ENCODE results near the gene DMD.

DMD gene

GRCh38 chrX:31228415-31228832 is 1982.9 kb downstream of the DMD start:
- no peak overlapping the region for H4K91ac ChIP-seq (ENCODE audit: low read depth, low read length)
- H2AFZ ChIP-seq (ENCODE audit: insufficient read depth, low read length, poor library complexity): no peak overlapping the region
- no peaks in the 10 kb centered on the region for H3K79me2 ChIP-seq (ENCODE audit: control insufficient read depth, insufficient read depth, low read length, poor library complexity)
- no peak overlapping the region for H4K12ac ChIP-seq (ENCODE audit: low read depth, low read length)
- no peak overlapping the region for H3K27ac ChIP-seq (ENCODE audit: low read depth, low read length)
- H3K4ac ChIP-seq (ENCODE audit: low read depth, low read length): no peak overlapping the region
- peaks cover 0 to 2% of the 10 kb centered on the region in 2 experiments for H3K4me1 ChIP-seq (ENCODE audit: control insufficient read depth in 1 of 2, insufficient read depth in 2 of 2, low read length in 2 of 2)
- H3K27me3 ChIP-seq (ENCODE audit: insufficient read depth, low read length): no peaks in the 10 kb centered on the region
- H3K14ac ChIP-seq (ENCODE audit: low read length): no peak overlapping the region
- peak in 1 of 2 donors; percentile 45 for DNase-seq
- no peaks in the 10 kb centered on the region for H3K9me3 ChIP-seq (ENCODE audit: insufficient read depth, low read depth, low read length)
- no peak overlapping the region for H4K8ac ChIP-seq (ENCODE audit: low read depth, low read length)
- no peak overlapping the region for H2BK5ac ChIP-seq (ENCODE audit: low read depth, low read length, poor library complexity)
- no peaks in the 10 kb centered on the region for H3K79me1 ChIP-seq (ENCODE audit: low read length)
- H2BK120ac ChIP-seq (ENCODE audit: insufficient read depth, low read length, poor library complexity): no peak overlapping the region
- no peak overlapping the region for H3K18ac ChIP-seq (ENCODE audit: low read length)
- no peak overlapping the region for H3K23ac ChIP-seq (ENCODE audit: low read length)
- no peak overlapping the region for H3K4me3 ChIP-seq (ENCODE audit: low read depth, low read length)
- no peak overlapping the region for H2BK12ac ChIP-seq (ENCODE audit: low read length)
- no peaks in the 10 kb centered on the region for H3K36me3 ChIP-seq (ENCODE audit: control insufficient read depth in 1 of 2, insufficient read depth in 2 of 2, low read length in 2 of 2)
- no peak overlapping the region for H3K9ac ChIP-seq (ENCODE audit: low read length)
- H2AK5ac ChIP-seq (ENCODE audit: low read length): no peak overlapping the region
- no CpG with 5 or more reads among the region's 6 CpGs for WGBS (ENCODE audit: extremely low coverage, insufficient coverage, insufficient read length)
- H3K4me2 ChIP-seq (ENCODE audit: low read length): no peak overlapping the region

- Histone ChIP-seq H2BK120ac (ENCODE audit: insufficient read depth, low read length, poor library complexity) (no peak overlapping the region), H2BK12ac (ENCODE audit: low read length) (no peak overlapping the region), H4K91ac (ENCODE audit: low read depth, low read length) (no peak overlapping the region), H3K4me2 (ENCODE audit: low read length) (no peak overlapping the region), H3K27ac (ENCODE audit: low read depth, low read length) (no peak overlapping the region), H3K14ac (ENCODE audit: low read length) (no peak overlapping the region), H4K8ac (ENCODE audit: low read depth, low read length) (no peak overlapping the region), H3K23ac (ENCODE audit: low read length) (no peak overlapping the region), H2BK5ac (ENCODE audit: low read depth, low read length, poor library complexity) (no peak overlapping the region), H3K27me3 (ENCODE audit: insufficient read depth, low read length) (no peaks in the 10 kb centered on the region), H4K12ac (ENCODE audit: low read depth, low read length) (no peak overlapping the region), H3K9me3 (ENCODE audit: insufficient read depth, low read depth, low read length) (no peaks in the 10 kb centered on the region), H3K79me1 (ENCODE audit: low read length) (no peaks in the 10 kb centered on the region), H3K79me2 (ENCODE audit: control insufficient read depth, insufficient read depth, low read length, poor library complexity) (no peaks in the 10 kb centered on the region), H3K36me3 (ENCODE audit: control insufficient read depth in 1 of 2, insufficient read depth in 2 of 2, low read length in 2 of 2) (no peaks in the 10 kb centered on the region), H3K4me3 (ENCODE audit: low read depth, low read length) (no peak overlapping the region), H2AK5ac (ENCODE audit: low read length) (no peak overlapping the region), H3K18ac (ENCODE audit: low read length) (no peak overlapping the region), H3K4ac (ENCODE audit: low read depth, low read length) (no peak overlapping the region), H3K9ac (ENCODE audit: low read length) (no peak overlapping the region), H3K4me1 (ENCODE audit: control insufficient read depth in 1 of 2, insufficient read depth in 2 of 2, low read length in 2 of 2) (peaks cover 0 to 2% of the 10 kb centered on the region in 2 experiments), H2AFZ (ENCODE audit: insufficient read depth, low read length, poor library complexity) (no peak overlapping the region)
- DNase-seq: peak; percentile 42 to 71
- WGBS (ENCODE audit: extremely low coverage, insufficient coverage, insufficient read length): no CpG with 5 or more reads among the region's 2 CpGs
These were observed 1984.1 kb downstream of the DMD start for GRCh38 chrX:31227250-31227649.

GRCh38 chrX:31225819-31226218 is 1985.5 kb downstream of the DMD start:
- H3K36me3 ChIP-seq (ENCODE audit: control insufficient read depth in 1 of 2, insufficient read depth in 2 of 2, low read length in 2 of 2): no peaks in the 10 kb centered on the region
- no peak overlapping the region for H2AK5ac ChIP-seq (ENCODE audit: low read length)
- no peak overlapping the region for H3K14ac ChIP-seq (ENCODE audit: low read length)
- no peak overlapping the region for H2BK12ac ChIP-seq (ENCODE audit: low read length)
- H3K4me3 ChIP-seq (ENCODE audit: low read depth, low read length): no peak overlapping the region
- no CpG with 5 or more reads among the region's 2 CpGs for WGBS (ENCODE audit: extremely low coverage, insufficient coverage, insufficient read length)
- no peak overlapping the region for H4K12ac ChIP-seq (ENCODE audit: low read depth, low read length)
- H2BK5ac ChIP-seq (ENCODE audit: low read depth, low read length, poor library complexity): no peak overlapping the region
- no peak overlapping the region for H3K4ac ChIP-seq (ENCODE audit: low read depth, low read length)
- no peak overlapping the region for H4K91ac ChIP-seq (ENCODE audit: low read depth, low read length)
- H2AFZ ChIP-seq (ENCODE audit: insufficient read depth, low read length, poor library complexity): no peak overlapping the region
- H3K9me3 ChIP-seq (ENCODE audit: insufficient read depth, low read depth, low read length): no peaks in the 10 kb centered on the region
- DNase-seq: no peak
- no peak overlapping the region for H4K8ac ChIP-seq (ENCODE audit: low read depth, low read length)
- no peak overlapping the region for H3K23ac ChIP-seq (ENCODE audit: low read length)
- H3K27me3 ChIP-seq (ENCODE audit: insufficient read depth, low read length): no peaks in the 10 kb centered on the region
- H3K79me2 ChIP-seq (ENCODE audit: control insufficient read depth, insufficient read depth, low read length, poor library complexity): no peaks in the 10 kb centered on the region
- H3K9ac ChIP-seq (ENCODE audit: low read length): no peak overlapping the region
- H3K18ac ChIP-seq (ENCODE audit: low read length): no peak overlapping the region
- peaks cover 0 to 2% of the 10 kb centered on the region in 2 experiments for H3K4me1 ChIP-seq (ENCODE audit: control insufficient read depth in 1 of 2, insufficient read depth in 2 of 2, low read length in 2 of 2)
- H3K79me1 ChIP-seq (ENCODE audit: low read length): no peaks in the 10 kb centered on the region
- H3K27ac ChIP-seq (ENCODE audit: low read depth, low read length): no peak overlapping the region
- no peak overlapping the region for H2BK120ac ChIP-seq (ENCODE audit: insufficient read depth, low read length, poor library complexity)
- H3K4me2 ChIP-seq (ENCODE audit: low read length): no peak overlapping the region

- H3K23ac ChIP-seq (ENCODE audit: low read length): no peak overlapping the region
- no peaks in the 10 kb centered on the region for H3K27me3 ChIP-seq (ENCODE audit: insufficient read depth, low read length)
- no peak overlapping the region for H2BK12ac ChIP-seq (ENCODE audit: low read length)
- no peak overlapping the region for H2AFZ ChIP-seq (ENCODE audit: insufficient read depth, low read length, poor library complexity)
- H4K8ac ChIP-seq (ENCODE audit: low read depth, low read length): no peak overlapping the region
- no peak overlapping the region for H3K4me3 ChIP-seq (ENCODE audit: low read depth, low read length)
- no peak overlapping the region for H2BK120ac ChIP-seq (ENCODE audit: insufficient read depth, low read length, poor library complexity)
- no CpG with 5 or more reads among the region's 5 CpGs for WGBS (ENCODE audit: extremely low coverage, insufficient coverage, insufficient read length)
- DNase-seq: peak in 1 of 2 donors; percentile 66
- H2AK5ac ChIP-seq (ENCODE audit: low read length): no peak overlapping the region
- no peak overlapping the region for H2BK5ac ChIP-seq (ENCODE audit: low read depth, low read length, poor library complexity)
- H3K4me2 ChIP-seq (ENCODE audit: low read length): no peak overlapping the region
- no peak overlapping the region for H3K9ac ChIP-seq (ENCODE audit: low read length)
- H4K91ac ChIP-seq (ENCODE audit: low read depth, low read length): no peak overlapping the region
- H3K14ac ChIP-seq (ENCODE audit: low read length): no peak overlapping the region
- no peak overlapping the region for H3K18ac ChIP-seq (ENCODE audit: low read length)
- no peaks in the 10 kb centered on the region for H3K79me2 ChIP-seq (ENCODE audit: control insufficient read depth, insufficient read depth, low read length, poor library complexity)
- H3K27ac ChIP-seq (ENCODE audit: low read depth, low read length): no peak overlapping the region
- no peak overlapping the region for H3K4ac ChIP-seq (ENCODE audit: low read depth, low read length)
- peaks cover 0 to 2% of the 10 kb centered on the region in 2 experiments for H3K4me1 ChIP-seq (ENCODE audit: control insufficient read depth in 1 of 2, insufficient read depth in 2 of 2, low read length in 2 of 2)
- no peaks in the 10 kb centered on the region for H3K9me3 ChIP-seq (ENCODE audit: insufficient read depth, low read depth, low read length)
- no peak overlapping the region for H4K12ac ChIP-seq (ENCODE audit: low read depth, low read length)
- H3K79me1 ChIP-seq (ENCODE audit: low read length): peaks cover 5% of the 10 kb centered on the region
- H3K36me3 ChIP-seq (ENCODE audit: control insufficient read depth in 1 of 2, insufficient read depth in 2 of 2, low read length in 2 of 2): no peaks in the 10 kb centered on the region
These were observed 1986.9 kb downstream of the DMD start for GRCh38 chrX:31224381-31225012.

All from trophoblast cell (in vitro differentiated cells and primary cell).